Measurements from ENCODE around the gene SPEG.

DNA sequence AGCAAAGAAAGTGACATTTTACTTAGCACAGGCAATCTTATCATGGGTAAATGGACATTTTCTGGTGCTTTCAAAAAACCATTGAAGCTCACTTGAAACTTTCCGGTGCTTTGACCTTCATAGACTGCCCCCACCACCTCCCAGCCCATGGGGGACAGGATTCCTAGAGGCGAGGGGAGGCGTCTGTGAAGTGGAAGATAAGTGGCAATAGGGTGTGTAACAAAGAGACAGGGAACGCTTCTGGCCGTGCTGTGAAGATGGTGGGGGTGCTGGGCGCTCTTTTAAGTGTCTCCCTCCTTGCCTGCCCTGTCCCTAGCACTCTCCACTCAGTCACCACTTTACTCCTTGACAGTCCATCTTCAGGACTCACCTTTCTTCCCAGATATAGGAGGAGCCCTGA, 40.6 kb downstream of the SPEG start:
- TF ChIP-seq, protein P1, sequence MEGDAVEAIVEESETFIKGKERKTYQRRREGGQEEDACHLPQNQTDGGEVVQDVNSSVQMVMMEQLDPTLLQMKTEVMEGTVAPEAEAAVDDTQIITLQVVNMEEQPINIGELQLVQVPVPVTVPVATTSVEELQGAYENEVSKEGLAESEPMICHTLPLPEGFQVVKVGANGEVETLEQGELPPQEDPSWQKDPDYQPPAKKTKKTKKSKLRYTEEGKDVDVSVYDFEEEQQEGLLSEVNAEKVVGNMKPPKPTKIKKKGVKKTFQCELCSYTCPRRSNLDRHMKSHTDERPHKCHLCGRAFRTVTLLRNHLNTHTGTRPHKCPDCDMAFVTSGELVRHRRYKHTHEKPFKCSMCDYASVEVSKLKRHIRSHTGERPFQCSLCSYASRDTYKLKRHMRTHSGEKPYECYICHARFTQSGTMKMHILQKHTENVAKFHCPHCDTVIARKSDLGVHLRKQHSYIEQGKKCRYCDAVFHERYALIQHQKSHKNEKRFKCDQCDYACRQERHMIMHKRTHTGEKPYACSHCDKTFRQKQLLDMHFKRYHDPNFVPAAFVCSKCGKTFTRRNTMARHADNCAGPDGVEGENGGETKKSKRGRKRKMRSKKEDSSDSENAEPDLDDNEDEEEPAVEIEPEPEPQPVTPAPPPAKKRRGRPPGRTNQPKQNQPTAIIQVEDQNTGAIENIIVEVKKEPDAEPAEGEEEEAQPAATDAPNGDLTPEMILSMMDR (IDR thresholded peaks at IDR 0.05; ENCODE audit: insufficient read depth, low read length), result no peak
- no peak for TF ChIP-seq POLR2AphosphoS5 (IDR thresholded peaks at IDR 0.05; ENCODE audit: low read depth)
